ENCODE data around the gene OGFOD3. TPM values are rescaled to one million over a fixed set of nuclear protein-coding genes. Genes with fewer than 3 reads are reported as not detected.

OGFOD3 gene
- total and polyA plus RNA-seq, 2 donors from 2014 or later: 27.8 to 36.1 TPM

GRCh38 chr17:82405051-82405450 is 13.3 kb downstream of the OGFOD3 start:
- FAIRE-seq (no peak), DNase-seq (peak in 1 of 5 donors; percentile 65)
- H3K9me3 ChIP-seq (ENCODE audit: control insufficient read depth in 2 of 3, insufficient read depth in 1 of 3, low read length in 3 of 3): no peaks in the 10 kb centered on the region
- no peaks in the 10 kb centered on the region for H3K4me1 ChIP-seq (ENCODE audit: control insufficient read depth in 2 of 3, insufficient read depth in 2 of 3, low read depth in 1 of 3, low read length in 3 of 3)
- H3K27me3 ChIP-seq (ENCODE audit: control insufficient read depth, insufficient read depth, low read length): no peaks in the 10 kb centered on the region
- H3K36me3 ChIP-seq (ENCODE audit: control insufficient read depth in 2 of 3, insufficient read depth in 3 of 3, low read length in 3 of 3): peaks cover 0 to 4% (median 3%) of the 10 kb centered on the region in 3 donors
- H3K27ac ChIP-seq (ENCODE audit: low read depth in 2 of 2, low read length in 2 of 2): no peak overlapping the region
- intact Hi-C loops (cut with DNase I): no loop called here
- H3K9ac ChIP-seq (ENCODE audit: low read length in 3 of 3): no peak overlapping the region
- TF ChIP-seq, protein P1, sequence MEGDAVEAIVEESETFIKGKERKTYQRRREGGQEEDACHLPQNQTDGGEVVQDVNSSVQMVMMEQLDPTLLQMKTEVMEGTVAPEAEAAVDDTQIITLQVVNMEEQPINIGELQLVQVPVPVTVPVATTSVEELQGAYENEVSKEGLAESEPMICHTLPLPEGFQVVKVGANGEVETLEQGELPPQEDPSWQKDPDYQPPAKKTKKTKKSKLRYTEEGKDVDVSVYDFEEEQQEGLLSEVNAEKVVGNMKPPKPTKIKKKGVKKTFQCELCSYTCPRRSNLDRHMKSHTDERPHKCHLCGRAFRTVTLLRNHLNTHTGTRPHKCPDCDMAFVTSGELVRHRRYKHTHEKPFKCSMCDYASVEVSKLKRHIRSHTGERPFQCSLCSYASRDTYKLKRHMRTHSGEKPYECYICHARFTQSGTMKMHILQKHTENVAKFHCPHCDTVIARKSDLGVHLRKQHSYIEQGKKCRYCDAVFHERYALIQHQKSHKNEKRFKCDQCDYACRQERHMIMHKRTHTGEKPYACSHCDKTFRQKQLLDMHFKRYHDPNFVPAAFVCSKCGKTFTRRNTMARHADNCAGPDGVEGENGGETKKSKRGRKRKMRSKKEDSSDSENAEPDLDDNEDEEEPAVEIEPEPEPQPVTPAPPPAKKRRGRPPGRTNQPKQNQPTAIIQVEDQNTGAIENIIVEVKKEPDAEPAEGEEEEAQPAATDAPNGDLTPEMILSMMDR (IDR thresholded peaks at IDR 0.05; ENCODE audit: borderline replicate concordance, extremely low read depth, insufficient read depth): no peak
- no peak overlapping the region for H3K4me3 ChIP-seq (ENCODE audit: low read length in 3 of 3)

DNA sequence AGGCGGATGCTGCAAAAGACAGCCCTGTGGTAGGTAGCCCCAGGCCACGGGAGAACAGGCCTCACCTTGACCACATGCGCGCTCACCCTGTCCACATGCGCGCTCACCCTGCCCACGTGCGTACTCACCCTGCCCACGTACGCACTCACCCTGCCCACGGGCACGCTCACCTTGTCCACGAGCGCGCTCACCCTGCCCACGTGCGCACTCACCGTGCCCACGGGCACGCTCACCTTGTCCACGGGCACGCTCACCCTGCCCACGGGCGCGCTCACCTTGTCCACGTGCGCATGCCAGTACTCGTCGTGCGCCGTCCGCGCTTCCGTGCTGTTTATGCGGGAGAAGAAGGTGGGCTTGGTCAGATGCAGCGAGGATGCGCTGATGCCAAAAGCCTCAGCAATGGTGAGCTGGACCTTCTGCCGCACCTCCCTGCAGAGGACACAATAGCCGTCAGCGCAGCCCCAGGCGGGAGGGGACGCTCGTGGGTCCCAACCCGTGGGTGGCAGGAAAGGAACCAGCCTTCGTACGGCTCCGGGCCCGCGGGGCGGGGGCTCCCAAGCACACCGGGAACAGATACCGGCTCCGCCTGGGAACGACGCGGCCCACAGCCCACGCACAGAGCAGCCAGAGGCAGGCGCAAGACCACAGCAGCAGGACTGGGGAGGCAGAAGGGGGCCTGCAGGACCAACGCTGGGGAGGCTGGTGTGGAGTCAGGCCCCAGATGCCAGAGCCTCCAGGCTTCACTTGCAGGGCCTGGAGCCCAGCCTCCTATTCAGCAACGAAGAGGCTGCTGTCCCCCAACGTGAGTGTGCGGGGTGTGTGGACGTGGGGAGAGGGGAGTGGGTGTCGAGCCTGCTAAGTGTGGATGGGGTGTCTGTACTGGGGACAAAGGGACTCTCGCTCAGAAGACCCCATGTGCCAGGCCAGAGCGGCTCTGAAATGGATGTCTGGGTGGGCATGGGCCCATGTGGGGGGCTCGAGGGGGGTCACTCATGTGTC is 14.4 kb downstream of the OGFOD3 start:
- Histone ChIP-seq H3K27ac (ENCODE audit: low read depth in 2 of 2, low read length in 2 of 2) (no peak overlapping the region), H3K9ac (ENCODE audit: low read length in 3 of 3) (no peak overlapping the region), H3K9me3 (ENCODE audit: control insufficient read depth in 2 of 3, insufficient read depth in 1 of 3, low read length in 3 of 3) (no peaks in the 10 kb centered on the region), H3K4me3 (ENCODE audit: low read length in 3 of 3) (no peak overlapping the region), H3K36me3 (ENCODE audit: control insufficient read depth in 2 of 3, insufficient read depth in 3 of 3, low read length in 3 of 3) (peaks cover 0 to 3% (median 0%) of the 10 kb centered on the region in 3 donors), H3K4me1 (ENCODE audit: control insufficient read depth in 2 of 3, insufficient read depth in 2 of 3, low read depth in 1 of 3, low read length in 3 of 3) (no peaks in the 10 kb centered on the region), H3K27me3 (ENCODE audit: control insufficient read depth, insufficient read depth, low read length) (no peaks in the 10 kb centered on the region)
- intact Hi-C loops (cut with DNase I): no loop called here
- DNase-seq (peak in 1 of 5 donors; percentile 68), FAIRE-seq (no peak)
- TF ChIP-seq, protein P1 (IDR thresholded peaks at IDR 0.05; ENCODE audit: borderline replicate concordance, extremely low read depth, insufficient read depth): no peak

GRCh38 chr17:82402865-82403264 is 15.5 kb downstream of the OGFOD3 start:
- Histone ChIP-seq H3K9ac (ENCODE audit: low read length in 3 of 3) (no peak overlapping the region), H3K4me3 (ENCODE audit: low read length in 3 of 3) (no peak overlapping the region), H3K9me3 (ENCODE audit: control insufficient read depth in 2 of 3, insufficient read depth in 1 of 3, low read length in 3 of 3) (no peaks in the 10 kb centered on the region), H3K36me3 (ENCODE audit: control insufficient read depth in 2 of 3, insufficient read depth in 3 of 3, low read length in 3 of 3) (peaks cover 0 to 3% (median 0%) of the 10 kb centered on the region in 3 donors), H3K27me3 (ENCODE audit: control insufficient read depth, insufficient read depth, low read length) (no peaks in the 10 kb centered on the region), H3K4me1 (ENCODE audit: control insufficient read depth in 2 of 3, insufficient read depth in 2 of 3, low read depth in 1 of 3, low read length in 3 of 3) (no peaks in the 10 kb centered on the region), H3K27ac (ENCODE audit: low read depth in 2 of 2, low read length in 2 of 2) (no peak overlapping the region)
- TF ChIP-seq, protein P1 (IDR thresholded peaks at IDR 0.05; ENCODE audit: borderline replicate concordance, extremely low read depth, insufficient read depth): no peak
- intact Hi-C loops (cut with DNase I): no loop called here
- peak in 1 of 5 donors; percentile 23 for DNase-seq
- no peak for FAIRE-seq
